CD4-positive, alpha-beta T cell treated with Interleukin-1 beta for 1 hour (primary cell): ENCODE results near the gene KCNMA1.

Experiments
- DNase-seq, 2 donors: peaks; one replicate each; pipeline ENCODE4 v3.0.0-alpha.2; 2020 to 2022

KCNMA1 gene

DNA sequence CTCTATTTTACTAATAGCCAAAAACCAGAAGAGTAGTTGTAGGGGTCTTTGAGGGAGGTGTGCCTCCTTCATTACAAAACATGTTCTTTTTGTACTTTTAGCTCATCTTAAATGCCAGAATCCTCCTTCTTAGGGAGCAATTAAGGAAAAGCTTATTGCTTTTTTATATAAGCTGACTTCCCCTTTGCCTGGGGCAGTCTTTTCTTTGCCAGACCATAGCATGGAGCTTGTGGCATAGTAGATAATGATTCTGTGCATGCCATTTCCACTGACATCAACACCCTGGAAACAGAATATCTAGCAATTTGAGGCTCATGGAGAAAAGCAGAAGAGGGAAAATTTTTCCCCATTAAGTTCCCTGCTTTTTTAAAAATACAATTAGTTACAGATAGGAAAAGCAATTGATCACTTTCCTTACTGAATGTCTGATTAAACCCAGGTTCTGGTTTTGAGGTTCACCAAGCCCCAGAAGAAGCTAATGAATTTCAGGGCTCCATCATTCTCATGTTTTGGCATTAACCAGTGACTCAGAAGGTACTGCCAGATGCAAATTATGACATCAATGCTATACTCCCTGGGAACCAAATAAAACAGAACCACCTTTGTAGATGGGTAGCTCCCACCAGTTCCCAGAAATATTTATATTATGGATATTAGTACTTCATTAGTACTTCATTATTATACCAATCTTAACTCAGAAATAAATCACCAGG is 410.6 kb downstream of the KCNMA1 start:
- no peak for DNase-seq

DNA sequence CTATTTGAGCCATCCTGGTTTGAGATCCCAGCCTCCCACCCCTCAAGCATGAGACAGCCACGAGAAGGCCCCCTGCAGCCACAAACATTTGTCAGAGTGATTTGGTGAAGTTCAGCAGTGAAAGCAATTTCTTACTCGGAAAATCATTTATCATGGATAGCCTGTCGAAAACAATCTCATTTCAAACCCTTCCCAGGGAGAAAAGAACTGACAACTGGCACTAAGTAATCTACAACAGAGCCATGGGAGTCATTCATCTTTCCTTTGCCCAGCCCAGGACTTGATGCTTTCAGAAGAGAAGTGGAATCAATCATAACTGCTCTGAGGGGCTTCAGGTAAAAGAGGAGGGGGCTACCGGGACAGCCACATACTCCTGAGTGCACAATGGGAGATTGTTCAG is 411.2 kb downstream of the KCNMA1 start:
- DNase-seq: no peak

- DNase-seq: no peak
Measured at GRCh38 chr10:77226020-77226419, 411.6 kb downstream of the KCNMA1 start.

DNA sequence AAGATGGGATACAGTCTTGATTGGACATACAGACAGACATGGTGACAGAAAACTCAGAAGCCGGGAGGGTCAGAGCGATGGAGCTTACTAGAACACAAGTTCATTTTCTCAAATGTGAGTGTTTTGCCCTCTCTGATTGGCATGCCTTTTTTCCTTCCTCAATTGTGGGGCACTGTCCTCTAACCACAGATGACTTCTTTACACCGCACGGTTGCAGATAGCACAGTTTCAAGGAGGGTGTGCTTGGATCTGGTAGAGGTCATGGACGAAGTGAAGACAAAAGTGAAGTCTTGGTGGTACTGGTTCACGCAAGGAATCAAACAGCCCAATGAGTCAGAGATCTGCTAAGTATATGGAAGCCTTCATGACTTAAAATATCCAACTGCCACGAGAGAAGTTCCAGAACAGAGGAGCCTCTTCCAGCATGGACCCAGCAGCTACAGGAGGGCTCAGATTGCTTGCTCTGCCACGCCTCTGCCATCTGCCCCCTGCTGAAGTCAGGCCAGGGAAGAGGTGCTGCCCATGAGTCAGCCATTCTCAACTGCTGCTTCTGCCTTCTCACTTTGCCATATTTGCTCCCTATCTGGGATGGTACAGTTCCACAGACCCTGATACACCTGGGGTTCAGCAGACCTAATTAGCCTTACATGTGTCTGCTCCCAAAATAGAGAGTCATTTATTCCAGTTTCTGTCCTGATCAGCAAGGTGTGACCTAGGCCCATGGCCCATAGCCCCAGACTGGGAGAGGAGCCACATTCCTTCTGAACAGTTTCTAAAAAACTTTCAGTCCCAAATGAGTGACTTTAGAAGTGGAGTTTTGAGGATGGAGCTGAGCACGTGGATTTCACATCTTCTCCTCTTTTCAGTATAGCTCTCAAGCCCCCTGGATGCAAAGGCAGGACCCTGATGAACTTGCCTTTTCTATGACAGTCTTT is 413.8 kb downstream of the KCNMA1 start:
- no peak for DNase-seq

DNA sequence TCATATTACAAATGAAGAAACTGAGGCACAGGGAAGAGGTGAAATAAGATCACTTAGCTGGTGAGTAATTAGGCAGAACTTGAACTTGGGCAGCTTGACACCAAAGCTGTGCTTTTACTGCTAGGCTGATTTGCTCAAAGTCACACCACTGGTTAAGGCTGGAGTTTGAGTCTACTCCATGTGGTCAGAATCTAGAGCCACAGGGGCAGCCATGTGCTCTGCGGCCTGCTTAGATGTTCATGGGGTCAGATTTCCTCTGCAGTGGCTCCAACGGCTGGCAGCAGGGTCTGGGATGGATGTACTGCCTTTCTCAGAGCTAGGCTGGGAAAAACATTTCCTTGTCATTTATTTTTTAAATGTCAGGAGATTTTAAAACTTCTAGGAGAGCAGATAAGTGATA is 417.5 kb downstream of the KCNMA1 start:
- no peak for DNase-seq

DNA sequence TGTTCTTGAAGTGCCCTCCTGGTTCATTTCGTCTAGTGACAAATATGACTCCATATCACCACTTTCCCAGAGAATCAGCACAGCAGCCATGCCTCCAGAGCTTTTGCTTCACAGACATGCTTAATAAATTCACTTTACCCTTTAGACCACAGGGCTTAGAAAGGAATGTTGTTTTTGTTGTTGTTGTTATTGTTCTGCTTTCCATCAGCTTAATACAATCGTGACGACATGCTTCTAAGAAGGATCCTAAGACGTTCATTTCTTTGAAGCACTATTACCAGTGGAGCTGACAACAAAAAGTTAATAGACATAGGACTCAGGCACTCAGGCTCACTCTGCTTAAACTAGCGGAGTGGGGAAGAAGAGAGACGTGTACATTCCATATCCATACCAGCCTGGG is 418.6 kb downstream of the KCNMA1 start:
- no peak for DNase-seq

- no peak for DNase-seq
Measured at GRCh38 chr10:77214799-77215198, 422.8 kb downstream of the KCNMA1 start.

GRCh38 chr10:77212632-77213031 is 425.0 kb downstream of the KCNMA1 start:
- DNase-seq: no peak

DNA sequence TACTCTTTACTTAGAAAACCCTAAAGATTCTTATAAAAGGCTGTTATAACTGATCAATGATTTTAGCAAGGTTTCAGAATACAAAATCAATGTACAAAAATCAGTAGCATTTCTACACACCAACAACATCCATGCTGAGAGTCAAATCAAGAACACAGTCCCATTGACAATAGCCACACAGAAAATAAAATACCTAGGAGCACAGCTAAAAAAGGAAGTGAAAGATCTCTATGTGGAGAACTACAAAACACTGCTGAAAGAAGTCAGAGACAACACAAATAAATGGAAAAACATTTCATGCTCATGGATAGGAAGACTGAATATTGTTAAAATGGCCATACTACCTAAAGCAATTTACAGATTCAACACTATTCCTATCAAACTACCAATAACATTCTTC is 427.0 kb downstream of the KCNMA1 start:
- no peak for DNase-seq

- DNase-seq: no peak
Measured at GRCh38 chr10:77208684-77209256, 428.8 kb downstream of the KCNMA1 start.

- DNase-seq: no peak
Measured at GRCh38 chr10:77207828-77208185, 429.8 kb downstream of the KCNMA1 start.

- no peak for DNase-seq
Measured at GRCh38 chr10:77207182-77207827, 430.3 kb downstream of the KCNMA1 start.

GRCh38 chr10:77205135-77205534 is 432.5 kb downstream of the KCNMA1 start:
- no peak for DNase-seq

GRCh38 chr10:77204171-77204570 is 433.4 kb downstream of the KCNMA1 start:
- DNase-seq: no peak

DNA sequence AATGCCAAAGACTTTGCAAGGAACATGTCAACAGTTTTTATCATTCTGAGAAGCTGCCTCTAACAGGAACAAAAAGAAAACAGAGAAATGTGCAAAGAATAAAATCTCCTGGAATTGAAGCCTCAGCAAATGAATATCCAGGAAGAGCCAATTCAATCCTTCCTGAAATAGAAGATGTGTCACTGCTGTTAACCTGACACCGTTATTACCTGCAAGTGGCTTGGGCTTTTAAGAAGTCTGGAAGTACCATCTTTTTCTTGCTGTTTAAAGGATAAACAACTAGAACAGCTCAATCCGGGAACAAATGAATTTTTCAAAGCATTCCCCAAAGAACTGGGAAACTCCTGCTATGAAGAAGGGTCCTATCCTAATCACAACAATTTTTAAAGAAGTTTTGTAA is 434.8 kb downstream of the KCNMA1 start:
- no peak for DNase-seq

- no peak for DNase-seq
Measured at GRCh38 chr10:77201135-77202106, 436.2 kb downstream of the KCNMA1 start.

GRCh38 chr10:77197544-77197943 is 440.1 kb downstream of the KCNMA1 start:
- no peak for DNase-seq

- DNase-seq: no peak
Measured at GRCh38 chr10:77196614-77197013, 441.0 kb downstream of the KCNMA1 start.

DNA sequence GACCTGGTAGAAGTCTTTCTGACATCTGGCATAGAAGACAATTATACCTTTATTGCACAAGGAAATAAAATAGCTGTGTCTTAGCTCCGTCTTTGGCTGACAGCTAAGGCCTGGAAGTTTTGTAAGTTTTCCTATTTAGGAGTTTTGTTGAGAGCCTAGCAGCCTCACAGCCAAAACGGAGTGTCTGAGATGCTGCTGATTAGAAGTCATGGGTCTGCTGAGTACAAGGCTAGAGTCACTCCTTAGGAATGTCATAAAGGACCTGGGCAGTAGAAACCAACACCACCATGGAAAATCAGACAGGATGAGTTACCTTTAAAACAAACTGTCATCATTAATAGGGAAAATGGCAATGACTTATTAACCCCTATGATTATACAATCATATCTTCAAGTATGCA is 442.5 kb downstream of the KCNMA1 start:
- no peak for DNase-seq

- DNase-seq: no peak
Measured at GRCh38 chr10:77193001-77193400, 444.6 kb downstream of the KCNMA1 start.

DNA sequence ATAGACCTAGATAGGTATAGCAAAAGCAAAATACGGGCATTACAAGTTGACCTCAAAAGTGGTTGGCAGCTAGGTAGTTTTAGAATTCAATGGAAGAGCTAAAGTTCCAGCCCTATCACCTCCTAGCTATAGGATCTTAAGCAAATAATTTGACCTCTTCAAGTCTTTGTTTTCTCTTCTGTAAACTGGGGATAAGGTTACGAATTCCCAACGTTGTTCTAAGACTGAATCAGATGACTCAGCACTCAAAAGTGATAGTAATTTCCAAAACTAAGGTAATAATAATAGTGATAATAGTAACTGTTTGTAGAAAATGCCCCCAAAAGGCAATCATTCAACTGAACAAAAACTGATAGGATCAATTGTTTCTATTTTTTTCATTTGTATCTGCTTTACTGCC is 445.2 kb downstream of the KCNMA1 start:
- DNase-seq: no peak
